MCF 10A (cell line): ENCODE results near the gene DGKI. TPM values are rescaled to one million over a fixed set of nuclear protein-coding genes. Genes with fewer than 3 reads are reported as not detected.

ENCODE experiments used
- BruUV-seq: library from RNA; stranded (reverse); fragments of 400-500 nt; replicated peaks from 2 replicates; lab custom pipeline; 2021; lab: Mats Ljungman, UMichigan
- CTCF ChIA-PET: fragments of 300-600 bp; sonication (Branson Sonifier 250); formaldehyde crosslinking; extraction: SDS; loops from one replicate; lab custom pipeline; 2021; ENCODE audit warnings: antibody characterized with exemption, inconsistent platforms; lab: Yijun Ruan, JAX
- POLR2A ChIA-PET: fragments of 300-600, 350-650 bp; sonication (Branson Sonifier 250); formaldehyde crosslinking; extraction: SDS; loops from one replicate; lab custom pipeline; 2020; ENCODE audit warnings: antibody characterized with exemption, inconsistent platforms; lab: Yijun Ruan, JAX
- DNase-seq: peaks from one replicate; pipeline ENCODE4 v3.0.0-alpha.2; 2018; ENCODE audit not compliant: unreplicated experiment
- H3K27ac Mint-ChIP-seq: one replicate; pipeline ENCODE4 v1.8.0; 2022; ENCODE audit warnings: mild to moderate bottlenecking, low read depth, mixed read lengths; ENCODE audit not compliant: unreplicated experiment
- H3K27me3 Mint-ChIP-seq: one replicate; pipeline ENCODE4 v1.8.0; 2022; ENCODE audit warnings: mixed read lengths; ENCODE audit not compliant: insufficient read depth, unreplicated experiment
- H3K36me3 Mint-ChIP-seq: one replicate; pipeline ENCODE4 v1.8.0; 2022; ENCODE audit warnings: mild to moderate bottlenecking, moderate library complexity, mixed read lengths; ENCODE audit not compliant: insufficient read depth, unreplicated experiment
- H3K4me1 Mint-ChIP-seq: one replicate; pipeline ENCODE4 v1.8.0; 2022; ENCODE audit warnings: mixed read lengths; ENCODE audit not compliant: insufficient read depth, unreplicated experiment
- H3K4me3 Mint-ChIP-seq: one replicate; pipeline ENCODE4 v1.8.0; 2022; ENCODE audit warnings: mild to moderate bottlenecking, moderate library complexity, mixed read lengths; ENCODE audit not compliant: unreplicated experiment
- H3K9me3 Mint-ChIP-seq: one replicate; pipeline ENCODE4 v1.8.0; 2022; ENCODE audit warnings: mixed read lengths; ENCODE audit not compliant: unreplicated experiment
- intact Hi-C: fragments of 100-400 bp; cut with micrococcal nuclease; formaldehyde crosslinking; loops from 2 replicates; pipeline ENCODE4 v1.14.1; 2022
- total RNA-seq: library from RNA; stranded (reverse); gene quantifications from 2 replicates; pipeline ENCODE4 v1.2.3, GENCODE V29; 2022
- TF ChIP-seq, protein P1 (sequence below): fragments of 200-600 bp; IDR thresholded peaks from one replicate; pipeline ENCODE4 v1.8.0; 2022; ENCODE audit warnings: antibody characterized with exemption, mild to moderate bottlenecking; ENCODE audit not compliant: unreplicated experiment

The DGKI gene
- total RNA-seq, 1 experiment from 2014 or later, result 1.4 TPM

DNA sequence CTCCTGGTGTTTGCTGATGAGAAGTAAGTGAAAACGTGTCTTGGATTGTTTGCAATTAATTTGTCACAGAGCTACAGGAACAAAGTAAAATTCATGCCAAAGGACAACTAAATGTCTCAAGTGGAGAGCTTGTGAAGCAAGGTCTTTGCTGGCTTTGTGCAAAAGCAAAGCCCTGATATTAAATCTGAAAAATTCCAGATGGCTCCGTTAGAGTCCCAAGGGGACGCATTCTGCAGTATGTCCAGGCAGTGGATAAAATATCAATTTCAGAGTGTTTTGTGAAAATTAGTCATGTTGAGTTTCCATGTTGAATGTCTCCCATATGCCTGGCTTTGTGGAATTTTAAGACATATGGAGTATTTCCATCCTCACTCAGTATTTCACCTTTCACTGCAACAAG, 400.7 kb downstream of the DGKI start:
- H3K4me1 Mint-ChIP-seq, result no peaks in the 10 kb centered on the region
- H3K27ac Mint-ChIP-seq, result no peak overlapping the region
- POLR2A ChIA-PET, result no interaction called here
- BruUV-seq, result no TSS peak
- DNase-seq, result no peak
- H3K9me3 Mint-ChIP-seq, result no peaks in the 10 kb centered on the region
- H3K4me3 Mint-ChIP-seq, result no peak overlapping the region
- intact Hi-C loops, result no loop called here
- TF ChIP-seq, protein P1, sequence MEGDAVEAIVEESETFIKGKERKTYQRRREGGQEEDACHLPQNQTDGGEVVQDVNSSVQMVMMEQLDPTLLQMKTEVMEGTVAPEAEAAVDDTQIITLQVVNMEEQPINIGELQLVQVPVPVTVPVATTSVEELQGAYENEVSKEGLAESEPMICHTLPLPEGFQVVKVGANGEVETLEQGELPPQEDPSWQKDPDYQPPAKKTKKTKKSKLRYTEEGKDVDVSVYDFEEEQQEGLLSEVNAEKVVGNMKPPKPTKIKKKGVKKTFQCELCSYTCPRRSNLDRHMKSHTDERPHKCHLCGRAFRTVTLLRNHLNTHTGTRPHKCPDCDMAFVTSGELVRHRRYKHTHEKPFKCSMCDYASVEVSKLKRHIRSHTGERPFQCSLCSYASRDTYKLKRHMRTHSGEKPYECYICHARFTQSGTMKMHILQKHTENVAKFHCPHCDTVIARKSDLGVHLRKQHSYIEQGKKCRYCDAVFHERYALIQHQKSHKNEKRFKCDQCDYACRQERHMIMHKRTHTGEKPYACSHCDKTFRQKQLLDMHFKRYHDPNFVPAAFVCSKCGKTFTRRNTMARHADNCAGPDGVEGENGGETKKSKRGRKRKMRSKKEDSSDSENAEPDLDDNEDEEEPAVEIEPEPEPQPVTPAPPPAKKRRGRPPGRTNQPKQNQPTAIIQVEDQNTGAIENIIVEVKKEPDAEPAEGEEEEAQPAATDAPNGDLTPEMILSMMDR, result no peak
- H3K36me3 Mint-ChIP-seq, result no peaks in the 10 kb centered on the region
- peaks cover 46% of the 10 kb centered on the region for H3K27me3 Mint-ChIP-seq
- CTCF ChIA-PET, result interaction anchor here (0.6 to 4.2 kb wide), 2 partner anchors 9 to 481 kb away, joined by 3 to 17 read pairs; no protein-coding TSS in a partner anchor

DNA sequence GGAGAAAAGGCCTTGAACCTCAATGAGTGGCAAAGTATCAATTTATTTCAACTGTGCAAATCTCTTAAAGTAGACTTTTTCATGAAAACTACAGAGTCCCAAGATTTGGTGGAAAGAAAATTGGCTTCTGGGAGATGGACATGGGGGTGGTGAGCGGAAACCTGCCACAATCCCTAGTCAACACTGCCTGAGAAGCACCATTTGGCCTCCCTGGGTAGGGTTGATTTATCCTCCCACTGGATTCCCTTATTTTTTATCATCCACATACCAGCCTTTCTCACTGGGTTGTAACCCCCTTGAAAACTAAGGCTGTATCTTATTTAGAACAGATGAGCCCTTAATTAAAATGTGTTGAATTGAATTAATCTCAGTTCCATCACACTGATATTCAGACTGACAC, 401.5 kb downstream of the DGKI start:
- no TSS peak for BruUV-seq
- POLR2A ChIA-PET, result no interaction called here
- Mint-ChIP-seq H3K9me3 (no peaks in the 10 kb centered on the region), H3K27ac (no peak overlapping the region), H3K27me3 (peaks cover 52% of the 10 kb centered on the region), H3K4me1 (no peaks in the 10 kb centered on the region), H3K4me3 (no peak overlapping the region), H3K36me3 (no peaks in the 10 kb centered on the region)
- no peak for DNase-seq
- TF ChIP-seq, protein P1, result no peak
- CTCF ChIA-PET, result interaction anchor here (0.8 to 4.2 kb wide), 2 partner anchors 10 to 572 kb away, joined by 4 to 17 read pairs; no protein-coding TSS in a partner anchor
- intact Hi-C loops, result no loop called here

DNA sequence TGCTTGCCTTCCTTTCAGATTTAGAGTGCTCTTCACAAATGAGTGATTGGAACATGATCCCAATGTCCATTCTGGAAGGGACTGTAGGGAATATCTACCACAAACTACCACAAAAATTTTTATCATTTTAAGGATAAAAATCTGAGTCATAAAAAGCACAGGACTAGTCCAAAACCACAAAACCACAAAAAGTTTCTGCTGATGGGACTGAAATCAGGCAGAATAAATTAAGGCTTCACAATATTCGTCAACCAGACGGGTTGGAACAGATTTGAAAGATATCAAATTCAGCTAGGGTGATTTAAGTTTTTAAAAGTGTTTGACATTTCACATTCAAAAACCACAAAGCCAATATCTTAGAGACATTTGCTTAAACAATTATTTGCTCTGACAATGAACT, 403.2 kb downstream of the DGKI start:
- TF ChIP-seq, protein P1, result no peak
- no TSS peak for BruUV-seq
- CTCF ChIA-PET, result interaction anchor here (4.2 kb wide), 1 partner anchor 11 kb away, joined by 17 read pairs; no protein-coding TSS in a partner anchor

DNA sequence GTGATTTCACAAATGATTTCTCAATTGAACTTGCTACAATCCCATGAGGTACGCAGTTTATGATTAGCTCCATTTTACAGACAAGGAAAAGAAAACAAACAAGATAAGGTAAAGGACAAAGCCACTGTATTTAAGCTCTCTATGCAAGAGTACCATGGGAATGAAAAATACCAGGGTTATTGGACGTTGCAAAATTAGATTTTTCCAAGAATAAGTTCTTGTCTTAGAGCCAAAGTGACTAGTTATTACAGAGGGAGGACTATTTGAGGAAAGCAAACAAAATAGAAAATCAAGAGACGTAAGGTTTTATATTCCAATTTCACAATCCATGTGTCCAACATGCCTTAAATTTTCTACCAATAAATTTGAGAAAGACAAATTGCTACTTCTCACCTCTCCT, 405.3 kb downstream of the DGKI start:
- intact Hi-C loops, result no loop called here
- no peak for DNase-seq
- TF ChIP-seq, protein P1, result no peak
- BruUV-seq, result no TSS peak
- no peaks in the 10 kb centered on the region for H3K9me3 Mint-ChIP-seq
- POLR2A ChIA-PET, result no interaction called here
- peaks cover 53% of the 10 kb centered on the region for H3K27me3 Mint-ChIP-seq
- no peak overlapping the region for H3K27ac Mint-ChIP-seq
- H3K4me1 Mint-ChIP-seq, result no peaks in the 10 kb centered on the region
- no peaks in the 10 kb centered on the region for H3K36me3 Mint-ChIP-seq
- no peak overlapping the region for H3K4me3 Mint-ChIP-seq
- CTCF ChIA-PET, result no interaction called here

More for the DNA sequence above, 403.2 kb downstream of the DGKI start:
- no peaks in the 10 kb centered on the region for H3K36me3 Mint-ChIP-seq
- no peaks in the 10 kb centered on the region for H3K4me1 Mint-ChIP-seq
- H3K4me3 Mint-ChIP-seq, result no peak overlapping the region
- DNase-seq, result peak; percentile 41
- no peak overlapping the region for H3K27ac Mint-ChIP-seq
- POLR2A ChIA-PET, result no interaction called here
- intact Hi-C loops, result no loop called here
- no peaks in the 10 kb centered on the region for H3K9me3 Mint-ChIP-seq
- H3K27me3 Mint-ChIP-seq, result peaks cover 51% of the 10 kb centered on the region
